Stimulated activated CD8-positive, alpha-beta memory T cell treated with anti-CD3 and anti-CD28 coated beads, Interleukin-12 subunit alpha, Interleukin-12 subunit beta, amount 100 ng/mL, for 24 hours (primary cell): ENCODE results near the gene CYBA.

Experiments
- DNase-seq: peaks from one replicate; pipeline ENCODE4 v3.0.0-alpha.2; 2020; ENCODE audit errors: extremely low read depth

The CYBA gene

GRCh38 chr16:88650749-88651275 is at the start of gene CYBA:
TSS of gene CYBA (minus strand) at chr16:88651053. CDS start at chr16:88651013, 40 bp downstream.
- peak; percentile 57 for DNase-seq

DNA sequence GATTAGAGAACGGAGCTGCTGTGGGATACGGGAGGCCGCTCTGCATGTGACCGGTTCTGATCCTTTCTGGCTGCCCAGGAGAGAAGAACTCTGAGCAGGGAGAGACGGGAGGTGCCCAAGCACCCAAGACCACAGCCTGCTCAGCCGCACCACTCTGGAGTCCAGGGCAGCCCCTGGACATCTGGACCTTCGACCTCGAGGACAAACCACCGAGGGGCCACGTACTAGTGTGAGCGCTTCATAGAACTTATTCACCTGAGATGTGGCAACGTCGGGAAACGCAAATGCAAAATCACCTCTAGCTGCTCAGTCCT is 49.4 kb upstream of the CYBA start:
- DNase-seq: no peak

GRCh38 chr16:88699180-88699579 is 48.3 kb upstream of the CYBA start:
- DNase-seq: no peak

- DNase-seq: no peak
Measured at GRCh38 chr16:88698646-88699045, 47.8 kb upstream of the CYBA start.

DNA sequence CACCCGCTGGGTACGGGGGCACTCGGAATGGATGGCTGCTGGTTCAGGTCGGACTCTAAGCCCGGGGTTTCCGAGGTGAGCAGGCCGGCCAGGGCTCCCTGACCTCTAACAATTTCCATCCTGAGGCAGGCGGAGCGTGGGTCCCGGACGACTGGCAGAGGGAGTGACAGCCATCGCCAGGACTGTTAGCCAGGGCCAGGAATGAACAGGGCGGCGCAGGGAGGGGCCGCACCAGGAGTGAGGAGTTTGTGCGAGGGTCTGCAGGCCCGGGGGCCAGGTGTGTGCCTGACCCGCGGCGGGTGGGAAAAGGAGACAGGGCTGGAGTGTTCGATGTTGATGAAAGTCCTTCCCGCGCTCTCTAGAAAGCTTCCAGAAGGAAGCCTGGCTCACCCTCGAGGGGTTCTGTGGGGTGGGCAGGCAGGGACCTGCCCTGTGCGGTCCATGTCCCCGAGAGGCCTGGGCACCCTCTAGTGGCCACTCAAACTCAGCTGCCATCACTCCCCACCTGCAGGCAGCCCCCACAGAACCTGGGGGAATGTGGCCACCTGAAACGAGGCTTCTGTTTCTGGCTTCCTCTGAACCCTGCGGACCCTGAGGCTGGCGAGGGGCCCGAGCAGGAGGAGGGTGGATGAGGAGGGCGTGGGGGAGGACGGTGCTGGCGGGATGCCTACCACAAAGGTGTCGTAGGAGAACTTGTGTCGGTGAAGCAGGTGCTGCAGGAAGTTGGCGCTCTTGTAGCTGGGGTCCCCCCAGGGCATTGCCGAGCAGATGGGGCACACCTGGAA is 47.2 kb upstream of the CYBA start:
- DNase-seq: no peak

DNA sequence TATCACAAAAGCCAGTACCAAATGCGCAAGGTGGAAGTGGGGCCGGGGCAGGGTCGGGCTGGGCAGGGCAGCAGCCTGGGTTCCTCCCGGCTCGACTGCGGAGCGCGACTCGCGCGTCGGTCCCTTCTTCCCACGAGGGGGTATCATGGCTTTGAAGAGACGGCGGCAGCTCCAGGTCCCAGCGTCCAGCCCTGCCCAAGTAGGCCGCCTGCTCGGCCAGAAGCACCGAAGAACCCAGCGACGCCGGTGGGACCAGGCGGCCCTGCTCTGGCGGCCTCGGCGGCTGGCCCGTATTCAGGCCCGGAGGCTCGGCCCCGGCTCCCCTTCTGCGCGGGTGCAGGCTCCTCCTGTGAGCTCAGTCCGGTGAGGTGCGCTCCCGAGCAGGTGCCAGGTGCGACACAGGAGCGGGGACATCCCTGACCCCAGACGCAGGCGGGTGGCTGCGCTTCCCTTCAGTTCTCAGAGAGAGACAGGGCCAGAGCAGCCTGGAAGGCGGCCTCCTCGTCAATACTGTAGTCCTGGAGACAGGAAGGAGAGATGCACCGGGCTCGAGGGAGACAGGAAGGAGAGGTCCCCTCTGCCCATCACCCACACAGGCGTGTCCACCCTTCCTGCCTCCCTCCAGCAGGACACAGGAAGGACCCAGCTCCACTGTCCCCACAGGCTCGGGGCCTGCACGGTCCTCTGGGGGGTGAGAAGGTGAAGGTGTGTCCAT is 46.4 kb upstream of the CYBA start:
- no peak for DNase-seq

- DNase-seq: no peak
Measured at GRCh38 chr16:88696441-88696840, 45.6 kb upstream of the CYBA start.

- no peak for DNase-seq
Measured at GRCh38 chr16:88695753-88696152, 44.9 kb upstream of the CYBA start.

DNA sequence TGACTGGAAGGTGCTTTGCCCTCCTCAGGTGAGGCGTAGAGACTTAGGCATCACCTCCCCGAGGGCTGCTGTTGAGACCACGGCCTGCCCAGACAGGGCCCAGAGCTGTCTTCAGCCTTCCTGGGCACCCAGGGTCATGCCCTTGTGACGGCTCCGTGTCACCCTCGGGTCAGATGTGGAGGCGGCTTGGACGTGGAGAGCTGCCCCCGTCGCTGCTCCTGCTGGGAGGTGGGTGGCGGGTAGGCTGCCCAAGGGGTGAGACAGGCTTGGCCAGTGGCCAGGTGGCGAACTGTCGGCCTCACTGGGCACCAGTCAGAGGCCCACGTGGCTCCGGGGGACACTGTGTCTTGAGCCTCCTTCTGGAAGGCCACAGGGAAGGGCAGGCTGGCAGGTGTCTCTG is 44.4 kb upstream of the CYBA start:
- no peak for DNase-seq

DNA sequence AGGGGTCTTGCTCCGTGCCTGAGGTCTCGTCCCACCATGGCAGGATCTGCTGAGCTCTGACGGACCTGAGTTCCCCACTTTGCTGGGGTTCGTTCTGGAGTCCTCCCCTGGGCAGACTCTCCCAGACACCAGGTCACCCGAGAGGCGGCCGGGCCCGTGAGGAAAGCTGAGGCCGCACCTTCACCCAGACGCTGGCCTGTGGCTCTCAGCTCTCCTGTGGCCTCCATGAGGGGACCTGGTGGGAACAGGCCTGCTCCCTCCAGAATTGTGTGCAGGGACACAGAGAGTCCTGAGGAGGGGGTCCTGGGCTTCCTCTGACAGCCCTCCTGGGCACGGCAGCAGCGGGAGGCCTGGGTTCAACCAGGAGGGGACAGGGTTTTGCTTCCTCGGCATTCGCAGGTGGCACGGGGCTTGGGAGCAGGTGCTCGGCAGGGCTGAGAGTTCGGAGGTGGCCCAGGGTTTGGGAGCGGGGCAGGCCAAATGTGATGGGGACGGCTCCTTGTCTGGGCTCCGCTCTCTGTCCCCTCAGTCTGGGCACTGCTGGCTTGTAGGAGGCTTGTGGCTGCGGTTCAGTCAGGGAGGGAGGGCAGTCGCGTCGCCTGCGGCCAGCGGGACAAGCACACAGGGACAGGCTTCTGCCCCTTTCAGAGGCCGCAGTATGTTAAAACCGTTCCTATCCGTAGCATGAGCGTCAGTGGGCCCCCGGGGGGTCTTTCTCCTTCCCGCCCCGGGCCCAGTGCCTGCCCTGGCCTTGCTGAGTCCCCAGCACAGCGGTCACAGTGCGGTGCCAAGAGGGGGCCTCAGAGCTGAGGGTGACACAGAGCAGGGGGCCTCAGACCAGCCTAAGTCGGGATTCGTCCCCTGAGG is 43.6 kb upstream of the CYBA start:
- DNase-seq: no peak

- no peak for DNase-seq
Measured at GRCh38 chr16:88693420-88694177, 42.7 kb upstream of the CYBA start.

DNA sequence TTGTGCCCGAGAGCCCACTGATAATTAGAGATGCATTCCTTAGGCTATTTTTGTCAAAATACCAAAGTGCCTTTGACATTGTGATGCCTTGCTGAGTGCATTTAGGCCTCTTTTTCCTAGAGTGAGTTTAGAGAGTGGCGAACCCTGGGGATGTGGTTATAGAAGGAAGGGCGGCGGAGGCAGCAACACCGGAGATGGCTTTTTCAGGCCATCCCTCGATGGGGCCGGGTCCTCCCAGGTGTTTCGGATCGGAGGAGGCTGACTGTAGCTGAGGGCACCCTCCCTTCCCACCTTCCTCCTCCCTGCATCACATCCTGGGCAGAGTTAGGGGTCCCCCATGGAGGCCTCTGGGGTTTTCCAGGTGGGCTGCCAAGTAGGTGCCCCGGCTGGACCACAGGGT is 42.0 kb upstream of the CYBA start:
- DNase-seq: no peak

DNA sequence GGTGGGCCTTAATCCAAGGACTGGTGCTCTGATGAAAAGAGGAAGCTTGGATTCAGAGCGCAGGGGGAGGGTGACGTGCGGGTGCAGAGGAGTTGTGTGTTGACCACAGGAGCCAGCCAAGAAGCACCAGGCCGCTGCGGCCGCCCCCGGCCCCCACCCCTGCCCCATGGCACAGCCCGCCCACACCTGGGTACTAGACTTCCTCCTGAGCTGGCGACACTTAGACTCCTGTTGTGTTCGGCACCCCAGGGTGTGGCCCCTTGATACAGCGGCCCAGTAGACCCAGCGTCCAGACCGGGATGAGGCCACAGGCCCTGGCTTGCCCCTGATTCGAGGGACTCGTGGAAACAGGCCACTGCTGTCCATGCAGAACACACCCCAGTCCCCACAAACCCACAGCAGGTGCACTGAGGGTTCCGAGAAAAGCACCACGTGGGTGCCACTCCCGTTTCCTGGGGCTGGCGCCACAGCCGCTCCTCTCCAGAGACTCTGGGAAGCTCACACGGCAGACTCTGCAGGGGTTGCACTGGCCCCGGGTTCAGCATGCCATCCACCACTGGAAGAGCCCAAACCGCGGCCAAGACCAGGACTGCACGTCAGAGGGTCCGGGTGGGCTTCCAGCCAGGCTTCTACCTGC is 41.2 kb upstream of the CYBA start:
- DNase-seq: no peak

DNA sequence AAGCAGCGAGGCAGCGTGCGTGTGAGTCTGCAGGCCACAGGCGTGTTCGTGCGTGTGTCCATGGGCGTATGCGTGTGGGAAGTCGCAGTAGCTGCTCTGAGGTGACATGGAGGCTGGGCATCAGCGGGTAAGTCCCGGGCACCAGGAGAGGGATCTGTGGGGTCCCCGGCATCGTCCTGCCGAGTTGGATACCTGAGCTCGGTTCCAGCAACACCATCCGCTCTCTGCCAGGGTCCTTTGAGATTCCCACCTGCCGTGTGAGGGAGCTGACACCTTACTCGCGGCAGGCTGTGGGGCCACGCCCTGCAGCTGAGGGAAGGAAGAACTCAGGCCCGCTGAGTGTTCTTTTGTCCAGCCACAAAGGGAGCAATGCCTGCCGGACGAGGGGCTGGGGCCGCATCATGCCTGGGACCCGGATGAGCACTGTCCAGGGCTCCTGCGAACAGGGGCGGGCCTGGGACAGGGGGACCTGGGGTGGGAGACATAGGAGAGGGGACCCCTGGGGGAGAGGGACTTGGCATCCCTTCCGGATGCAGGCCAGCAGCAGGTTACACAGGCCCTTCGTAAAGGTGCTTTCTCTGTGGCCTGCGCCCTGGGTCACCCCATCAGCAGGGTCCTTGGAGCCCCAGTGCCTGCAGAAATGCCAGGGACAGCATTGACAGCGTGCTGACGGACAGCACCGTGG is 40.4 kb upstream of the CYBA start:
- DNase-seq: no peak

DNA sequence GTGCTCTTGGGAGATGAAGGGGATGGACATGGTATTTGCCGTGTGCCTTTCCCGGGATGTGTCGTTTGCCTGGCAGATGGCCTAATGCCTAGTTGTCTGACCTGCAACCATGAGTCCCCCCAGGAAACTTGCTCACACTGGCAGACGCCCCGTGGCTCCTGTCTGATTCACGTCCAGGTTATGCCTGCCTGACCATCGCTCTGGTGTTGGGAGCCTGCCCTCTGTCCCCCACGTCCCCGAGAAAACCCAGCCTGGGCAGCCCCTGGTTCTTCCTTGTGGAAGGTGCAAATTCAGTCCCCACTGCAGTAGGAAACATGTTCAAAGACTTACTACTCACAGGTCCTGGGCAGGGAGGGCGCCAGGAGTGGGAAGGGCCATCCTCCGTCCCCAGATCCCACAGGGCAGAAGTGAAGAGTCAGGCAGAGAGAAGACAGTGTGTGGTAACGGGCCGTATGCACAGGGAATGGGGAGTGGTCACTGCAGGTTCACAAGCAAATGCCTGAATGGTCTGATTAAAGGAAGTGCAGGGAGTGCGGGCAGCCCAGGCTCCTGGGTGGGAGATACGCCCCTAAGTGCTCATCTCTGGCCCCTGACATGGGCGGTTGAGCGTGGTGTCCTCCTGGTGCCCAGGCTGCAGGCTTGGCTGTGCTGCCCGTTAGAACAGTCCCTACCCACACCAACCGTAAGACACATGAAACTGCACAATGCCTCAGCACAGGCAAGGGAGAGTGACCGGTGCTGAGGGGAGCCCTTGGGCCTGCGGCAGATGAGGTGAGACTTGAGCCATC is 39.7 kb upstream of the CYBA start:
- DNase-seq: no peak

DNA sequence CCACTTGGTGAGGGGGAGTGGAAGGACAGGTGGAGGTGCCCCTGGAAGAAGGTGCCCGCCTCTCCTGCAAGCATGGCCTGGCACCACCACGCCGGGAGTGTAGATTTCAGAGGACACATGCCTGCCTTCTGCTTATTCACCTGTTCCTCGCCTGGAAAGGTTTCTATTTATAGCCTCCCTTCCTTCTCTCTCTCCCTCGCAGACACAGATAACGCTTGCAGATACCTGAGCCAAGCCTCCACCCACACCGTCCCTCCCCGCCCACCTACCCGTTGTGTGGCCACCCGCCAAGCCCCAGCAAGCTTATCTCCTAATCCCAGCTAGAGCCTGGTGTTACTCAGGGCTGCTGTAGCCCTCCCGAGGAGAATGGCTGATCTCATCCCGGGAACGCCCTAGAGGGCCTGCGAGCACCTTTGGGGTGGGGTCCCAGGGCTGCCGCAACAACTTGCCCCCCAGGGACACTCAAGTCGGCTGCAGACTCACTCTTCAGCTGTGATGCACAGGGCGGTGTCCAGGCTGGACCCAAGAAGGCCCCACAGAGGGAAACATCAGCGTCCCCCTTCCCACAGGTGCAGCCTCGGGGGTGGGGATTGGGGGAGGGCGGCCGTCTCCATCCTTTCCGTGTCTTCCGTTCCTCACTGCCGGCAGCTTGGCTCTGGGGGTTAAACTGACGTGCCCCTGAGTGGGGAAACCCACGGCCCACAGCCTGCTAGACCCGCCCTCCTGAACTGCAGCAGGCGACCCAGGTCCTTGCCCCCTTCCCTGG is 37.3 kb upstream of the CYBA start:
- no peak for DNase-seq

- no peak for DNase-seq
Measured at GRCh38 chr16:88687676-88688012, 36.8 kb upstream of the CYBA start.

DNA sequence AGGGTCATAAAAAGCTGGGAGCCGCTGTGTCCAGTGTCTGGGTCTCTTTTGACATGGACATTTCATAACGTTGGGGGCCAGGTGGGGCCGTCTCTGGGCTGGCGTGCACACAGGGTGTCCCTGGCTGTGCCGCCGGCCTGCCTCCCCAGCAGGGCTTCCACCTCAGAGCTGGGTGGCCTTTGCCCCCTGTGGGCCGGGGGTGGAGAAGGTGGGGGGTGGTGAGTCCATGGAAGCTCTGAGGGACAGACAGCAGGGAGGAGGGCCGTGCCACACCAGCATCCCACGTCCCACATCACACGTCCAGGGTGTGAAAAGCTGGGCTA is 36.4 kb upstream of the CYBA start:
- DNase-seq: no peak
